Measurements from ENCODE around the gene OR4E1. TPM values are rescaled to one million over a fixed set of nuclear protein-coding genes. Genes with fewer than 3 reads are reported as not detected.

The OR4E1 gene
- not detected in 2 replicates for polyA plus RNA-seq

GRCh38 chr14:21673718-21674117, at the start of gene OR4E1:
Gene OR4E1 (minus strand): TSS chr14:21673818. CDS start chr14:21670935, 2,883 bp downstream.

GRCh38 chr14:21653331-21653885, 20.2 kb downstream of the OR4E1 start, which contains the start of gene OR4E2:
Gene OR4E2 (plus strand): TSS chr14:21653835. CDS start chr14:21665083, 11,248 bp downstream.

GRCh38 chr14:21634840-21635239, 38.8 kb downstream of the OR4E1 start, which contains the start of gene OR10G2:
Gene OR10G2 (minus strand): TSS chr14:21634940. CDS start chr14:21634842, 98 bp downstream.

Other genes with a start within 250 kb of the OR4E1 start
- 31.3 and 38.8 TPM in 2 replicates for gene CHD8, start 217.7 kb downstream of the OR4E1 start, polyA plus RNA-seq
- 19.2 and 34.4 TPM in 2 replicates for gene RAB2B, start 196.9 kb downstream of the OR4E1 start, polyA plus RNA-seq
- 54.3 and 82.3 TPM in 2 replicates for gene TOX4, start 196.6 kb downstream of the OR4E1 start, polyA plus RNA-seq
- gene METTL3, start 162.5 kb downstream of the OR4E1 start, polyA plus RNA-seq, result 30.6 and 32.1 TPM in 2 replicates
- 43.9 and 64.4 TPM in 2 replicates for gene SALL2, start 147.5 kb downstream of the OR4E1 start, polyA plus RNA-seq
- gene OR10G3, start 93.7 kb downstream of the OR4E1 start, polyA plus RNA-seq, result not detected in 2 replicates
- gene OR10G2, start 38.9 kb downstream of the OR4E1 start, polyA plus RNA-seq, result not detected in 2 replicates
- gene OR4E2, start 20.0 kb downstream of the OR4E1 start, polyA plus RNA-seq, result not detected in 2 replicates

Measured in Purkinje cell (primary cell).